Memory B cell (primary cell): ENCODE data around the gene EXTL1.

Experiments
- ATAC-seq: fragments of 150-1000 bp; cut with Tn5 transposase; 2 replicates; pipeline ENCODE4 v1.10.0; 2021; ENCODE audit warnings: low read depth, mild to moderate bottlenecking, moderate library complexity
- DNase-seq, 2 donors: peaks; one replicate each; pipeline ENCODE4 v3.0.0; 2022; ENCODE audit warnings: low spot score in 2 of 2
- H3K27ac Mint-ChIP-seq: one replicate; pipeline ENCODE4 v1.8.0; 2022; ENCODE audit warnings: mild to moderate bottlenecking, moderate library complexity, mixed read lengths
- H3K27me3 Mint-ChIP-seq: one replicate; pipeline ENCODE4 v1.8.0; 2022; ENCODE audit warnings: mixed read lengths
- H3K36me3 Mint-ChIP-seq: one replicate; pipeline ENCODE4 v1.8.0; 2022; ENCODE audit warnings: mild to moderate bottlenecking, mixed read lengths
- H3K4me1 Mint-ChIP-seq: one replicate; pipeline ENCODE4 v1.8.0; 2022; ENCODE audit warnings: mixed read lengths
- H3K4me3 Mint-ChIP-seq: one replicate; pipeline ENCODE4 v1.8.0; 2022; ENCODE audit warnings: mild to moderate bottlenecking, moderate library complexity, mixed read lengths
- H3K9me3 Mint-ChIP-seq: one replicate; pipeline ENCODE4 v1.8.0; 2022; ENCODE audit warnings: mixed read lengths

The EXTL1 gene

DNA sequence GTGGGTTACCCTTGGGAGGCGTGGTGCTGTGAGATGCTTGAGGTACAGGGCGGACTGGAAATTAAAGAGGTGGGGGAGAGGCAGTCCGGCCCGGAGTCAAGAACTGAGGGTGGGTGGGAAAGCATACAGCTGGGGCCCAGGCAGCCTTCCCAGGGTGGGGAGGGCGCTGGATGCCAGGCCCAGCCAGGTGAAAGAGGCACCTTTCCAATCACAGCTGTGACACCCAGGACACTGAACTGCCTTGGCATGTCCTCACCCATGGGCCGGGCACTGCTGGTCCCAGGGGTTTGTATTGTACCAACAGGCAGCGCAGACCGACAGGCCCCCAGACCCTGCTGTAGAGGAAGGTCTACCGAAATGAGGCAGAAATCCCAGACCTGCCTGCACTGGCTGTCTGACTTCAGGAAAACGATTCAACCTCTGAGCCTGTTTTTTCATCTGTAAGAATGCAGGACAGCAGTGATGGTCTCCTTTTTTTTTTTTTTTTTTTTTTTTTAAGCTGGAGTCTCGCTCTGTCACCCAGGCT, 15.2 kb downstream of the EXTL1 start:
- Mint-ChIP-seq H3K4me1 (peaks cover 9% of the 10 kb centered on the region), H3K9me3 (no peaks in the 10 kb centered on the region)

GRCh38 chr1:26037904-26038303, 16.3 kb downstream of the EXTL1 start:
- H3K36me3 Mint-ChIP-seq, result no peaks in the 10 kb centered on the region
- peaks cover 9% of the 10 kb centered on the region for H3K4me1 Mint-ChIP-seq
- ATAC-seq (no peak), DNase-seq (no peak)
- H3K9me3 Mint-ChIP-seq, result no peaks in the 10 kb centered on the region
- no peak overlapping the region for H3K4me3 Mint-ChIP-seq
- H3K27ac Mint-ChIP-seq, result no peak overlapping the region
- H3K27me3 Mint-ChIP-seq, result peaks cover 4% of the 10 kb centered on the region

More for the DNA sequence above, 15.2 kb downstream of the EXTL1 start:
- Mint-ChIP-seq H3K27me3 (peaks cover 6% of the 10 kb centered on the region), H3K36me3 (no peaks in the 10 kb centered on the region), H3K27ac (no peak overlapping the region), H3K4me3 (no peak overlapping the region)
- no peak for ATAC-seq
- no peak for DNase-seq

- H3K36me3 Mint-ChIP-seq, result no peaks in the 10 kb centered on the region
- H3K4me3 Mint-ChIP-seq, result no peak overlapping the region
- no peak for ATAC-seq
Measured at GRCh38 chr1:26038477-26038876, 16.9 kb downstream of the EXTL1 start.

DNA sequence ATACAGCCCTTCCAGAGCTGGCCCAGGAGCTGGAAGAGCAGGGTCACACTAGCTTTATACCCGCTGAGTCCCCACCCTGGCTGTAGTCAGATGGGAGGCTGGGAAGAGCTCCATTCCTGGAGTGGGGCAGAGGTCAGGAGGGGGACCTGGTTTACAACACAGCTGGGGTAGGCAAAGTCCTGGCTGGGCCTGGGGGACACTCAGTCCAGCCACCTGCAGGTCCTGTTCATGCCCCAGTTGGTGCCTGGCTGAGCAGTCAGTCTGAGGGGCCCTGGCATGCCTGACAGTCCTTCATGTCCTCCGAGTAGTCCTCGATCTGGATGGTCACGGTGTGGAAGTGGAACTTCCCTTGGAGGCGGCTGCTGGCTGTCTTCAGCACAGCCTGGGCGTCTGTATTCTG, 17.3 kb downstream of the EXTL1 start:
- DNase-seq, result no peak
- no peaks in the 10 kb centered on the region for H3K9me3 Mint-ChIP-seq
- no peaks in the 10 kb centered on the region for H3K36me3 Mint-ChIP-seq
- ATAC-seq, result no peak
- peaks cover 9% of the 10 kb centered on the region for H3K4me1 Mint-ChIP-seq
- peaks cover 4% of the 10 kb centered on the region for H3K27me3 Mint-ChIP-seq
- no peak overlapping the region for H3K4me3 Mint-ChIP-seq
- H3K27ac Mint-ChIP-seq, result no peak overlapping the region

More at GRCh38 chr1:26038477-26038876, 16.9 kb downstream of the EXTL1 start:
- Mint-ChIP-seq H3K4me1 (peaks cover 9% of the 10 kb centered on the region), H3K27me3 (peaks cover 4% of the 10 kb centered on the region), H3K27ac (no peak overlapping the region), H3K9me3 (no peaks in the 10 kb centered on the region)
- DNase-seq, result no peak

DNA sequence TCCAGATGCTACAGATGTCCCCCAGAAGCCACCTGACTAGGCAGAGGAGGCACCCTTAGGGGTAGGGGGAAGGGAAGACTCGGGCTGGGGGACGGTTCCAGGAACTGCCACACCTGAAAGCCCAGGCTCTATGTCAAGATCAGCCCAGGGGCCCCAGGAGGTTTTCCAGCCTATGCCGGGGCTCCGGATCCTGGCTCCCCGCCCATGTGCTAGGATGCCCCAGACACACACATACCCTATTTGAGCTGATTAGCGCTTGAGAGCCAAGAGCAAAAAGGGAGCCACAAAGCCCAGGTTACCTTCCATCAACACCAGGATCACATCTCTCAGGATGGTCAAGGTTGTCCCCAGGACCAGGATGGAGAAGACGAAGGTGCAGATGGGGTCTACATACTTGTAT, 19.8 kb downstream of the EXTL1 start:
- Mint-ChIP-seq H3K27me3 (peaks cover 15% of the 10 kb centered on the region), H3K27ac (no peak overlapping the region), H3K4me1 (peaks cover 3% of the 10 kb centered on the region), H3K36me3 (no peaks in the 10 kb centered on the region), H3K4me3 (no peak overlapping the region), H3K9me3 (no peaks in the 10 kb centered on the region)
- DNase-seq (no peak), ATAC-seq (no peak)

DNA sequence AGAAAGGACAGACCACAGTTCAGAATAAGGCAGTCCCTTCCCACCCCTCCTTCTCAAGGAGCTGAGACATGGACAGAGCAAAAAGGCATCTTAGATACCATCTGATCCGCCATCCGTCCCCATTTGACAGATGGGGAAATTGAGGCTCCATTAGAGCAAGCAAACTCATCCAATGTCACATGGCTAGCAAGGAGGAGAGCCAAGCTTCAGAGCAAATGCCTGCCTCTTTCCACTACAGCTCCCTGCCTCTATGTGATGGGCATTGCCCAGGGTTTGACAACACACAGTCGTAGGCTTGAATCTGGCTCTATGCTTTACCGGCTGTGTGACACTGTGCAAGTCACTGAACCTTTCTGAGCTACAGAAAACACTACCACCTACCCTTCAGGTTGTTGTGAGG, 20.4 kb downstream of the EXTL1 start:
- H3K4me3 Mint-ChIP-seq, result no peak overlapping the region
- no peak for ATAC-seq
- H3K4me1 Mint-ChIP-seq, result peaks cover 3% of the 10 kb centered on the region
- H3K27ac Mint-ChIP-seq, result no peak overlapping the region
- no peak for DNase-seq
- H3K9me3 Mint-ChIP-seq, result no peaks in the 10 kb centered on the region
- H3K36me3 Mint-ChIP-seq, result no peaks in the 10 kb centered on the region
- H3K27me3 Mint-ChIP-seq, result peaks cover 17% of the 10 kb centered on the region

- H3K36me3 Mint-ChIP-seq, result no peaks in the 10 kb centered on the region
- H3K9me3 Mint-ChIP-seq, result no peaks in the 10 kb centered on the region
- DNase-seq, result no peak
- no peak for ATAC-seq
- H3K4me3 Mint-ChIP-seq, result no peak overlapping the region
- H3K4me1 Mint-ChIP-seq, result peaks cover 3% of the 10 kb centered on the region
- no peak overlapping the region for H3K27ac Mint-ChIP-seq
- H3K27me3 Mint-ChIP-seq, result peaks cover 17% of the 10 kb centered on the region
Measured at GRCh38 chr1:26043765-26044164, 22.2 kb downstream of the EXTL1 start.

GRCh38 chr1:26044414-26044813, 22.8 kb downstream of the EXTL1 start:
- Mint-ChIP-seq H3K36me3 (no peaks in the 10 kb centered on the region), H3K4me3 (no peak overlapping the region), H3K27ac (no peak overlapping the region), H3K4me1 (peaks cover 3% of the 10 kb centered on the region), H3K27me3 (peaks cover 17% of the 10 kb centered on the region), H3K9me3 (no peaks in the 10 kb centered on the region)
- ATAC-seq (no peak), DNase-seq (no peak)

- H3K27ac Mint-ChIP-seq, result no peak overlapping the region
- peaks cover 3% of the 10 kb centered on the region for H3K4me1 Mint-ChIP-seq
- ATAC-seq, result no peak
- no peak overlapping the region for H3K4me3 Mint-ChIP-seq
- no peak for DNase-seq
- no peaks in the 10 kb centered on the region for H3K36me3 Mint-ChIP-seq
- H3K9me3 Mint-ChIP-seq, result no peaks in the 10 kb centered on the region
- peaks cover 17% of the 10 kb centered on the region for H3K27me3 Mint-ChIP-seq
Measured at GRCh38 chr1:26044971-26045721, 23.6 kb downstream of the EXTL1 start.

- no peak for DNase-seq
- Mint-ChIP-seq H3K9me3 (no peaks in the 10 kb centered on the region), H3K36me3 (no peaks in the 10 kb centered on the region), H3K4me3 (no peak within 1 kb of the TSS), H3K27me3 (peaks cover 18% of the 10 kb centered on the region), H3K4me1 (peaks cover 3% of the 10 kb centered on the region), H3K27ac (no peak within 1 kb of the TSS)
- ATAC-seq, result no peak
Measured at GRCh38 chr1:26045722-26046245, 24.2 kb downstream of the EXTL1 start, which contains the start of gene SLC30A2. SLC30A2 (minus strand) TSS chr1:26046118; CDS start chr1:26045896, 222 bp downstream.

- Mint-ChIP-seq H3K27me3 (peaks cover 19% of the 10 kb centered on the region), H3K9me3 (no peaks in the 10 kb centered on the region), H3K4me3 (no peak overlapping the region), H3K36me3 (no peaks in the 10 kb centered on the region), H3K4me1 (peaks cover 3% of the 10 kb centered on the region), H3K27ac (no peak overlapping the region)
- ATAC-seq (no peak), DNase-seq (no peak)
Measured at GRCh38 chr1:26046246-26047095, 24.9 kb downstream of the EXTL1 start.

DNA sequence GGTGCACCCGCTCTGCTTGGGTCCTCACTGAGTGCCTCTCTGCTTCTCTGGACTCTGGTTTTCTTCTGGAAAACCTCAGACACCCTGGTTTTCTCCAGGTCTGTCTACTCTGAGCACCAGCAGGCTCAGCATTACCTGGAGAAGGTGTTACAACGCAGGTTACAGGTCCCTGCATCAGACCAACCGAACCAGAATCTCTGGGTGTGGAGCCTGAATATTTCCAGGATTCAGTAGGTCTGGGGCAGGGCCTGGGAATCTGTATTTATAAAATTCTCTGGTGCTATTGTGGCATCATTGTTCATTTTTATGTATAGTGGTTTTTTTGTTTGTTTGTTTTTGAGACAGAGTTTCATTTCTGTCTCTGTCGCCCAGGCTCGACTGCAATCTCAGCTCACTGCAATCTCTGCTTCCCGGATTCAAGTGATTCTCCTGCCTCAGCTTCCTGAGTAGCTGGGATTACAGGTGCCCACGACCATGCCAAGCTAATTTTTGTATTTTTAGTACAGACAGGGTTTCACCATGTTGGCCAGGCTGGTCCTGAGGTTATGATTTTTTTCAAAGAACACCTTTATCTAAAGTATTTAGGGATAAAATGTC, 25.8 kb downstream of the EXTL1 start:
- ATAC-seq (no peak), DNase-seq (no peak)
- Mint-ChIP-seq H3K4me3 (no peak overlapping the region), H3K36me3 (no peaks in the 10 kb centered on the region), H3K9me3 (no peaks in the 10 kb centered on the region), H3K27ac (no peak overlapping the region), H3K27me3 (peaks cover 23% of the 10 kb centered on the region), H3K4me1 (peaks cover 3% of the 10 kb centered on the region)

GRCh38 chr1:26049531-26050247, 28.1 kb downstream of the EXTL1 start:
- Mint-ChIP-seq H3K27me3 (peaks cover 17% of the 10 kb centered on the region), H3K36me3 (no peaks in the 10 kb centered on the region), H3K4me3 (no peak overlapping the region), H3K9me3 (no peaks in the 10 kb centered on the region), H3K27ac (no peak overlapping the region), H3K4me1 (peaks cover 3% of the 10 kb centered on the region)
- ATAC-seq, result no peak
- no peak for DNase-seq
